Forelimb muscle (tissue), 1 donor: ENCODE results near the gene SMIM12. TPM values are rescaled to one million over a fixed set of nuclear protein-coding genes. Genes with fewer than 3 reads are reported as not detected.
"Not testable (repeated sequence)": the region's sequence is repeated elsewhere in the genome, so short reads cannot be mapped to it uniquely, and the experiment has no call there.

Experiments used
- DNase-seq: peaks from one replicate; pipeline ENCODE4 v3.0.0-alpha.2; 2013; ENCODE audit warnings: low read depth
- polyA plus RNA-seq: library from polyadenylated mRNA; unstranded; fragments of 120-200 nt; gene quantifications from one replicate; pipeline ENCODE4 v1.2.1, GENCODE V29; 2013; ENCODE audit not compliant: insufficient read length

SMIM12 gene
- polyA plus RNA-seq, 1 donor: 23.3 TPM

GRCh38 chr1:34844252-34844634 is 15.3 kb downstream of the SMIM12 start:
- DNase-seq: no peak

- DNase-seq: no peak
Measured at GRCh38 chr1:34843392-34844251, 15.9 kb downstream of the SMIM12 start.

GRCh38 chr1:34842952-34843371 is 16.6 kb downstream of the SMIM12 start:
- DNase-seq: no peak

- no peak for DNase-seq
Measured at GRCh38 chr1:34842073-34842472, 17.5 kb downstream of the SMIM12 start.

GRCh38 chr1:34840426-34840825 is 19.1 kb downstream of the SMIM12 start:
- no peak for DNase-seq

GRCh38 chr1:34839526-34840305 is 19.8 kb downstream of the SMIM12 start:
- DNase-seq: no peak

- no peak for DNase-seq
Measured at GRCh38 chr1:34833711-34834110, 25.8 kb downstream of the SMIM12 start.

GRCh38 chr1:34831721-34832246 is 27.8 kb downstream of the SMIM12 start:
- no peak for DNase-seq

GRCh38 chr1:34829250-34829649 is 30.3 kb downstream of the SMIM12 start:
- DNase-seq: no peak

GRCh38 chr1:34828611-34829010 is 30.9 kb downstream of the SMIM12 start:
- no peak for DNase-seq

- DNase-seq: no peak
Measured at GRCh38 chr1:34827341-34827941, 32.1 kb downstream of the SMIM12 start.

GRCh38 chr1:34825455-34826091 is 34.0 kb downstream of the SMIM12 start:
- DNase-seq: no peak

GRCh38 chr1:34824817-34825454 is 34.6 kb downstream of the SMIM12 start:
- no peak for DNase-seq

GRCh38 chr1:34822202-34822601 is 37.3 kb downstream of the SMIM12 start:
- no peak for DNase-seq

GRCh38 chr1:34818862-34819261 is 40.7 kb downstream of the SMIM12 start:
- DNase-seq: not testable (repeated sequence)

GRCh38 chr1:34816778-34817177 is 42.8 kb downstream of the SMIM12 start:
- no peak for DNase-seq

GRCh38 chr1:34816332-34816731 is 43.2 kb downstream of the SMIM12 start:
- DNase-seq: no peak

- DNase-seq: not testable (repeated sequence)
Measured at GRCh38 chr1:34810781-34811180, 48.8 kb downstream of the SMIM12 start.

GRCh38 chr1:34808051-34808810 is 51.3 kb downstream of the SMIM12 start:
- no peak for DNase-seq

- no peak for DNase-seq
Measured at GRCh38 chr1:34806396-34806795, 53.2 kb downstream of the SMIM12 start.
